Renal pelvis (tissue), 4 donors: ENCODE data around the gene PWWP2B. TPM values are rescaled to one million over a fixed set of nuclear protein-coding genes. Genes with fewer than 3 reads are reported as not detected.
"Not testable (repeated sequence)": the region's sequence is repeated elsewhere in the genome, so short reads cannot be mapped to it uniquely, and the experiment has no call there.

Source experiments
- DNase-seq: peaks from one replicate; pipeline ENCODE4 v3.0.0-alpha.2; 2013
- polyA plus RNA-seq, 3 donors: library from polyadenylated mRNA; unstranded; fragments of 120-200 nt; gene quantifications; one replicate each; pipeline ENCODE4 v1.2.1, GENCODE V29; 2013; ENCODE audit not compliant: insufficient read length in 3 of 3

Gene PWWP2B
- polyA plus RNA-seq, 3 donors, result 9.7 to 12.5 (median 12.4) TPM

- no peak for DNase-seq
Measured at GRCh38 chr10:132429281-132430230, 32.6 kb downstream of the PWWP2B start.

GRCh38 chr10:132430231-132430743, 33.3 kb downstream of the PWWP2B start:
- no peak for DNase-seq

- DNase-seq, result no peak
Measured at GRCh38 chr10:132430861-132431271, 33.9 kb downstream of the PWWP2B start.

- DNase-seq, result no peak
Measured at GRCh38 chr10:132431537-132432175, 34.7 kb downstream of the PWWP2B start.

- no peak for DNase-seq
Measured at GRCh38 chr10:132432176-132432540, 35.2 kb downstream of the PWWP2B start.

- no peak for DNase-seq
Measured at GRCh38 chr10:132433671-132434340, 36.8 kb downstream of the PWWP2B start.

- DNase-seq, result no peak
Measured at GRCh38 chr10:132434405-132435005, 37.5 kb downstream of the PWWP2B start.

GRCh38 chr10:132435320-132435719, 38.3 kb downstream of the PWWP2B start:
- DNase-seq, result not testable (repeated sequence)

GRCh38 chr10:132436096-132436495, 39.1 kb downstream of the PWWP2B start:
- DNase-seq, result not testable (repeated sequence)

- no peak for DNase-seq
Measured at GRCh38 chr10:132436861-132437410, 39.9 kb downstream of the PWWP2B start.

- no peak for DNase-seq
Measured at GRCh38 chr10:132437541-132437950, 40.5 kb downstream of the PWWP2B start.

- DNase-seq, result no peak
Measured at GRCh38 chr10:132438091-132439024, 41.4 kb downstream of the PWWP2B start.

- DNase-seq, result no peak
Measured at GRCh38 chr10:132439025-132439388, 42.0 kb downstream of the PWWP2B start.

GRCh38 chr10:132439424-132440163, 42.6 kb downstream of the PWWP2B start:
- DNase-seq, result no peak

- DNase-seq, result no peak
Measured at GRCh38 chr10:132440791-132441565, 44.0 kb downstream of the PWWP2B start.

- DNase-seq, result no peak
Measured at GRCh38 chr10:132441818-132442524, 45.0 kb downstream of the PWWP2B start.

GRCh38 chr10:132442636-132443035, 45.6 kb downstream of the PWWP2B start:
- DNase-seq, result no peak

- DNase-seq, result no peak
Measured at GRCh38 chr10:132443605-132443982, 46.6 kb downstream of the PWWP2B start.
